GM12874 (cell line): Measurements from ENCODE around the gene BIRC5.

Source experiments
- CTCF ChIP-seq: IDR thresholded peaks from 2 replicates; pipeline ENCODE4 v1.5.1; 2011; ENCODE audit warnings: low read depth, mild to moderate bottlenecking, control low read depth, low read length, moderate library complexity; ENCODE audit not compliant: insufficient read depth

The BIRC5 gene

GRCh38 chr17:78272914-78273258, 58.8 kb downstream of the BIRC5 start:
- TF ChIP-seq CTCF, result no peak

GRCh38 chr17:78273813-78274212, 59.8 kb downstream of the BIRC5 start:
- TF ChIP-seq CTCF, result no peak
